IMR-90 (cell line): Measurements from ENCODE around the gene RELCH. TPM values are rescaled to one million over a fixed set of nuclear protein-coding genes. Genes with fewer than 3 reads are reported as not detected.

Source experiments
- ATAC-seq: fragments of 200-7000 bp; cut with Tn5 transposase; 2 replicates; pipeline ENCODE4 v1.9.1; 2020; ENCODE audit warnings: low read depth, mild to moderate bottlenecking, moderate library complexity
- BruUV-seq: library from RNA; stranded (reverse); fragments of 400-500 nt; replicated peaks from 2 replicates; lab custom pipeline; 2021; lab: Mats Ljungman, UMichigan
- CTCF ChIA-PET: fragments of 300-600 bp; formaldehyde crosslinking; extraction: SDS; loops from one replicate; lab custom pipeline; 2021; ENCODE audit warnings: antibody characterized with exemption; lab: Yijun Ruan, JAX
- POLR2A ChIA-PET: fragments of 300-600 bp; sonication (Branson Sonifier 250); formaldehyde crosslinking; loops from one replicate; lab custom pipeline; 2022; ENCODE audit warnings: antibody characterized with exemption; ENCODE audit not compliant: unreplicated experiment; lab: Charles Lee
- DNase-seq: peaks from one replicate; pipeline ENCODE4 v3.0.0; 2013
- H2AFZ ChIP-seq: replicated peaks from 2 replicates; pipeline ENCODE3; 2013; ENCODE audit warnings: low read length, mild to moderate bottlenecking; ENCODE audit not compliant: poor library complexity
- H2AK5ac ChIP-seq: 2 replicates; pipeline ENCODE4 v1.6.1; 2013; ENCODE audit warnings: low read depth, low read length, inconsistent platforms
- H2AK9ac ChIP-seq: replicated peaks from 2 replicates; pipeline ENCODE3; 2013; ENCODE audit warnings: mild to moderate bottlenecking, low read depth, low read length, moderate library complexity; ENCODE audit not compliant: poor library complexity
- H2BK120ac ChIP-seq: 2 replicates; pipeline ENCODE4 v1.6.1; 2013; ENCODE audit warnings: low read depth, low read length, inconsistent platforms
- H2BK15ac ChIP-seq: 3 replicates; pipeline ENCODE4 v1.6.1; 2013; ENCODE audit warnings: low read depth, low read length, inconsistent platforms
- H2BK20ac ChIP-seq: 2 replicates; pipeline ENCODE4 v1.6.1; 2013; ENCODE audit warnings: low read depth, mild to moderate bottlenecking, inconsistent platforms, low read length, moderate library complexity
- H2BK5ac ChIP-seq: 2 replicates; pipeline ENCODE4 v1.6.1; 2013; ENCODE audit warnings: mild to moderate bottlenecking, low read depth, low read length, inconsistent platforms; ENCODE audit not compliant: poor library complexity, severe bottlenecking
- H3K14ac ChIP-seq: replicated peaks from 2 replicates; pipeline ENCODE4 v1.6.1; 2013; ENCODE audit warnings: low read depth, low read length, inconsistent platforms
- H3K18ac ChIP-seq: 2 replicates; pipeline ENCODE4 v1.6.1; 2013; ENCODE audit warnings: low read depth, low read length, control low read depth
- H3K23ac ChIP-seq: 2 replicates; pipeline ENCODE4 v1.6.1; 2013; ENCODE audit warnings: low read depth, low read length, inconsistent platforms
- H3K27ac ChIP-seq: 2 replicates; pipeline ENCODE4 v1.5.1; 2013; ENCODE audit warnings: mild to moderate bottlenecking, control low read depth, low read length; ENCODE audit not compliant: insufficient read depth
- H3K27me3 ChIP-seq: 2 replicates; pipeline ENCODE4 v1.6.1; 2013; ENCODE audit warnings: low read length; ENCODE audit not compliant: control insufficient read depth, insufficient read depth
- H3K36me3 ChIP-seq: 2 replicates; pipeline ENCODE4 v1.6.1; 2013; ENCODE audit warnings: low read length, mixed read lengths; ENCODE audit not compliant: control insufficient read depth, insufficient read depth
- H3K4ac ChIP-seq: 2 replicates; pipeline ENCODE4 v1.6.1; 2013; ENCODE audit warnings: low read depth, low read length, inconsistent platforms
- H3K4me1 ChIP-seq: 2 replicates; pipeline ENCODE4 v1.6.1; 2013; ENCODE audit warnings: low read length, mixed read lengths; ENCODE audit not compliant: control insufficient read depth, insufficient read depth
- H3K4me2 ChIP-seq: 2 replicates; pipeline ENCODE4 v1.6.1; 2013; ENCODE audit warnings: low read depth, mild to moderate bottlenecking, control low read depth, low read length, moderate library complexity
- H3K4me3 ChIP-seq: 2 replicates; pipeline ENCODE4 v1.5.1; 2013; ENCODE audit warnings: low read depth, mild to moderate bottlenecking, control low read depth, low read length, moderate library complexity; ENCODE audit not compliant: insufficient read depth
- H3K56ac ChIP-seq: 2 replicates; pipeline ENCODE4 v1.6.1; 2013; ENCODE audit warnings: low read length, inconsistent platforms; ENCODE audit not compliant: insufficient read depth; ENCODE audit errors: extremely low read depth
- H3K79me1 ChIP-seq, 2 experiments: 2 replicates each; pipeline ENCODE4 v1.6.1; 2013; ENCODE audit warnings: low read length in 2 of 2, inconsistent platforms in 1 of 2, low read depth in 1 of 2
- H3K9ac ChIP-seq: 2 replicates; pipeline ENCODE4 v1.6.1; 2013; ENCODE audit warnings: low read depth, low read length, control low read depth
- H3K9me1 ChIP-seq: 2 replicates; pipeline ENCODE4 v1.6.1; 2013; ENCODE audit warnings: low read length, inconsistent platforms; ENCODE audit not compliant: insufficient read depth
- H3K9me3 ChIP-seq: 2 replicates; pipeline ENCODE4 v1.6.1; 2013; ENCODE audit warnings: low read length; ENCODE audit not compliant: control insufficient read depth, insufficient read depth
- H4K20me1 ChIP-seq: 2 replicates; pipeline ENCODE4 v1.6.1; 2013; ENCODE audit warnings: low read length, inconsistent platforms; ENCODE audit not compliant: insufficient read depth
- H4K5ac ChIP-seq: 2 replicates; pipeline ENCODE4 v1.6.1; 2013; ENCODE audit warnings: mild to moderate bottlenecking, low read depth, low read length, control low read depth
- H4K8ac ChIP-seq, 2 experiments: 2 replicates each; pipeline ENCODE4 v1.6.1; 2013; ENCODE audit warnings: low read depth in 2 of 2, low read length in 2 of 2, control low read depth in 1 of 2, inconsistent platforms in 1 of 2
- H4K91ac ChIP-seq: 2 replicates; pipeline ENCODE4 v1.6.1; 2013; ENCODE audit warnings: low read depth, low read length, inconsistent platforms; ENCODE audit not compliant: insufficient read depth
- BHLHE40 ChIP-seq: fragments of 150-350 bp; IDR thresholded peaks from 2 replicates; pipeline ENCODE4 v1.6.1; 2016; ENCODE audit warnings: mild to moderate bottlenecking, low read depth, low read length
- CEBPB ChIP-seq: IDR thresholded peaks from 2 replicates; pipeline ENCODE4 v1.6.1; 2012; ENCODE audit warnings: low read depth, low read length, improper control_type of control experiment
- CHD1 ChIP-seq: IDR thresholded peaks from 2 replicates; pipeline ENCODE4 v1.6.1; 2012; ENCODE audit warnings: low read depth, low read length, improper control_type of control experiment
- FOS ChIP-seq: fragments of 150-350 bp; IDR thresholded peaks from 2 replicates; pipeline ENCODE4 v1.6.1; 2016; ENCODE audit warnings: low read depth, low read length
- MAFK ChIP-seq: IDR thresholded peaks from 2 replicates; pipeline ENCODE4 v1.6.1; 2012; ENCODE audit warnings: low read depth, low read length, improper control_type of control experiment
- MAZ ChIP-seq: IDR thresholded peaks from 2 replicates; pipeline ENCODE4 v1.6.1; 2012; ENCODE audit warnings: low read depth, mild to moderate bottlenecking, low read length, improper control_type of control experiment, moderate library complexity, borderline replicate concordance
- MXI1 ChIP-seq: IDR thresholded peaks from 2 replicates; pipeline ENCODE4 v1.6.1; 2012; ENCODE audit warnings: low read depth, mild to moderate bottlenecking, low read length, moderate library complexity, borderline replicate concordance
- NFE2L2 ChIP-seq: fragments of 150-350 bp; IDR thresholded peaks from 2 replicates; pipeline ENCODE4 v1.6.1; 2016; ENCODE audit warnings: low read depth, mild to moderate bottlenecking, low read length
- POLR2A ChIP-seq: IDR thresholded peaks from 2 replicates; pipeline ENCODE4 v1.6.1; 2012; ENCODE audit warnings: mild to moderate bottlenecking, low read depth, low read length
- RAD21 ChIP-seq: IDR thresholded peaks from 2 replicates; pipeline ENCODE4 v1.6.1; 2012; ENCODE audit warnings: low read length, improper control_type of control experiment
- RFX5 ChIP-seq: IDR thresholded peaks from 2 replicates; pipeline ENCODE4 v1.8.0; 2012; ENCODE audit warnings: low read depth, mild to moderate bottlenecking, low read length, moderate library complexity
- SMC3 ChIP-seq: fragments of 150-350 bp; IDR thresholded peaks from 2 replicates; pipeline ENCODE4 v1.6.1; 2016; ENCODE audit warnings: low read depth, mild to moderate bottlenecking, antibody characterized with exemption, low read length, moderate library complexity
- dilution Hi-C: fragments of 300-500 bp; cut with HindIII; formaldehyde crosslinking; loops from one replicate; pipeline ENCODE4 v1.14.3; 2018; ENCODE audit warnings: low sequenced_read_pairs; ENCODE audit not compliant: unreplicated experiment
- in situ Hi-C: fragments of 300-500 bp; cut with MboI; formaldehyde crosslinking; loops from 3 replicates; pipeline ENCODE4 v1.14.3; 2019; ENCODE audit warnings: low sequenced_read_pairs, inconsistent platforms, mixed read lengths
- intact Hi-C: fragments of 100-400 bp; cut with micrococcal nuclease; formaldehyde crosslinking; loops from 2 replicates; pipeline ENCODE4 v1.10.0; 2022
- polyA plus RNA-seq, 3 experiments: library from polyadenylated mRNA; depleted of rRNA; stranded (reverse); fragments of >200 nt; gene quantifications; 2 replicates each; pipeline ENCODE4 v1.2.3, GENCODE V29; 2012; ENCODE audit warnings: low replicate concordance in 1 of 3
- total RNA-seq: library from RNA; depleted of rRNA; stranded (reverse); fragments of >200 nt; gene quantifications from 2 replicates; pipeline ENCODE4 v1.2.3, GENCODE V29; 2012
- TF ChIP-seq, protein P1 (sequence below): fragments of 150-350 bp; IDR thresholded peaks from 2 replicates; pipeline ENCODE4 v1.6.1; 2016; ENCODE audit warnings: low read depth, mild to moderate bottlenecking, low read length, moderate library complexity, borderline replicate concordance
- TF ChIP-seq, protein P2 (sequence below): conservative IDR thresholded peaks from 2 replicates; pipeline ENCODE4 v1.5.1; 2012; ENCODE audit warnings: mild to moderate bottlenecking, low read depth, low read length, improper control_type of control experiment
- TF ChIP-seq, protein P3 (sequence below): fragments of 150-350 bp; IDR thresholded peaks from 2 replicates; pipeline ENCODE4 v1.6.1; 2017; ENCODE audit warnings: mild to moderate bottlenecking, antibody characterized with exemption, low read length, low read depth

Gene RELCH
- total and polyA plus RNA-seq, 2 of the 4 experiments (the other 2 are of a cell fraction), result 14.4 to 52.5 TPM

DNA sequence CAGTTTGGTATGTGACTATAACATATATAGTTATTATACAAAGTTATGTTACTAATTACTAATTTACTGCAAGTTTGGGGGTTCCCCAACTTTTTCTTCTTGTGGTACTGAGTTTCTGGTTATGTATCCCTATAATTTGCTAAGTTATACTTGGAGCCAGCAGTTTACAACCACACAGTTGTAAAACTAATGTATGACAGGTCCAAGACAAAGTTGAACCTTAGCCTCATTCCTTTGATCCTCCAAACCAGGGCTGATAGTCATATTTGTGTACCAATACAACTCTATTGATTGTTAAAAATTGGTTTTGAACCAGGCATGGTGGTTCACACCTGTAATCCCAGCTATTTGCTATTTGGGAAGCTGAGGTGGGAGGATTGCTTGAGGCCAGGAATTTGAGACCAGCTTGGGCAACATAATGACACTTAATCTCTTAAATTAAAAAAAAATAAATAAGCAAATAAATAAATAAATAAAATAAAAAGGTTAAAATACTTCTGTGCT, 24.3 kb downstream of the RELCH start:
- no peak for ATAC-seq
- dilution Hi-C loops, result no loop called here
- CTCF ChIA-PET, result no interaction called here

More for the DNA sequence above, 24.3 kb downstream of the RELCH start:
- Histone ChIP-seq H3K9me3 (no peaks in the 10 kb centered on the region), H3K4ac (no peak overlapping the region), H2BK5ac (no peak overlapping the region), H3K56ac (no peak overlapping the region), H3K27ac (no peak overlapping the region), H3K18ac (no peak overlapping the region), H2BK120ac (no peak overlapping the region), H2BK15ac (no peak overlapping the region), H3K4me1 (no peaks in the 10 kb centered on the region), H2AK9ac (no peak overlapping the region), H3K79me1 (peaks cover 22 to 38% of the 10 kb centered on the region in 2 experiments; a peak in 3 of 4 replicates), H3K36me3 (peaks cover 9% of the 10 kb centered on the region), H3K27me3 (no peaks in the 10 kb centered on the region), H3K4me2 (no peak overlapping the region), H3K9me1 (0 out of 2 replicates have a peak, but pooled peaks cover 5% of the 10 kb centered on the region), H2BK20ac (no peak overlapping the region), H3K14ac (no peak overlapping the region), H3K23ac (no peak overlapping the region), H4K8ac (no peak overlapping the region), H3K4me3 (no peak overlapping the region), H2AK5ac (no peak overlapping the region), H2AFZ (no peak overlapping the region), H3K9ac (no peak overlapping the region), H4K5ac (no peak overlapping the region), H4K91ac (no peak overlapping the region), H4K20me1 (peaks cover 5% of the 10 kb centered on the region; the same call in 1 of the 2 replicates)
- intact Hi-C loops, result no loop called here
- TF ChIP-seq MAFK (no peak), RAD21 (no peak), MXI1 (no peak), FOS (no peak), NFE2L2 (no peak), CEBPB (no peak), MAZ (no peak), CHD1 (no peak), POLR2A (no peak), RFX5 (no peak), SMC3 (no peak), BHLHE40 (no peak)
- TF ChIP-seq, protein P1, sequence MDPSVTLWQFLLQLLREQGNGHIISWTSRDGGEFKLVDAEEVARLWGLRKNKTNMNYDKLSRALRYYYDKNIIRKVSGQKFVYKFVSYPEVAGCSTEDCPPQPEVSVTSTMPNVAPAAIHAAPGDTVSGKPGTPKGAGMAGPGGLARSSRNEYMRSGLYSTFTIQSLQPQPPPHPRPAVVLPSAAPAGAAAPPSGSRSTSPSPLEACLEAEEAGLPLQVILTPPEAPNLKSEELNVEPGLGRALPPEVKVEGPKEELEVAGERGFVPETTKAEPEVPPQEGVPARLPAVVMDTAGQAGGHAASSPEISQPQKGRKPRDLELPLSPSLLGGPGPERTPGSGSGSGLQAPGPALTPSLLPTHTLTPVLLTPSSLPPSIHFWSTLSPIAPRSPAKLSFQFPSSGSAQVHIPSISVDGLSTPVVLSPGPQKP, result no peak
- TF ChIP-seq, protein P2, sequence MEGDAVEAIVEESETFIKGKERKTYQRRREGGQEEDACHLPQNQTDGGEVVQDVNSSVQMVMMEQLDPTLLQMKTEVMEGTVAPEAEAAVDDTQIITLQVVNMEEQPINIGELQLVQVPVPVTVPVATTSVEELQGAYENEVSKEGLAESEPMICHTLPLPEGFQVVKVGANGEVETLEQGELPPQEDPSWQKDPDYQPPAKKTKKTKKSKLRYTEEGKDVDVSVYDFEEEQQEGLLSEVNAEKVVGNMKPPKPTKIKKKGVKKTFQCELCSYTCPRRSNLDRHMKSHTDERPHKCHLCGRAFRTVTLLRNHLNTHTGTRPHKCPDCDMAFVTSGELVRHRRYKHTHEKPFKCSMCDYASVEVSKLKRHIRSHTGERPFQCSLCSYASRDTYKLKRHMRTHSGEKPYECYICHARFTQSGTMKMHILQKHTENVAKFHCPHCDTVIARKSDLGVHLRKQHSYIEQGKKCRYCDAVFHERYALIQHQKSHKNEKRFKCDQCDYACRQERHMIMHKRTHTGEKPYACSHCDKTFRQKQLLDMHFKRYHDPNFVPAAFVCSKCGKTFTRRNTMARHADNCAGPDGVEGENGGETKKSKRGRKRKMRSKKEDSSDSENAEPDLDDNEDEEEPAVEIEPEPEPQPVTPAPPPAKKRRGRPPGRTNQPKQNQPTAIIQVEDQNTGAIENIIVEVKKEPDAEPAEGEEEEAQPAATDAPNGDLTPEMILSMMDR, result no peak
- TF ChIP-seq, protein P3, sequence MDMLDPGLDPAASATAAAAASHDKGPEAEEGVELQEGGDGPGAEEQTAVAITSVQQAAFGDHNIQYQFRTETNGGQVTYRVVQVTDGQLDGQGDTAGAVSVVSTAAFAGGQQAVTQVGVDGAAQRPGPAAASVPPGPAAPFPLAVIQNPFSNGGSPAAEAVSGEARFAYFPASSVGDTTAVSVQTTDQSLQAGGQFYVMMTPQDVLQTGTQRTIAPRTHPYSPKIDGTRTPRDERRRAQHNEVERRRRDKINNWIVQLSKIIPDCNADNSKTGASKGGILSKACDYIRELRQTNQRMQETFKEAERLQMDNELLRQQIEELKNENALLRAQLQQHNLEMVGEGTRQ, result no peak
- DNase-seq, result no peak
- in situ Hi-C loops, result no loop called here
- BruUV-seq, result no TSS peak
- POLR2A ChIA-PET, result no interaction called here
